GM12801 (cell line): ENCODE results near the gene DMKN.

Experiments used
- CTCF ChIP-seq: IDR thresholded peaks from one replicate; pipeline ENCODE4 v1.5.1; 2011; ENCODE audit warnings: control low read depth; ENCODE audit not compliant: insufficient read length; ENCODE audit errors: extremely low read depth

Gene DMKN

DNA sequence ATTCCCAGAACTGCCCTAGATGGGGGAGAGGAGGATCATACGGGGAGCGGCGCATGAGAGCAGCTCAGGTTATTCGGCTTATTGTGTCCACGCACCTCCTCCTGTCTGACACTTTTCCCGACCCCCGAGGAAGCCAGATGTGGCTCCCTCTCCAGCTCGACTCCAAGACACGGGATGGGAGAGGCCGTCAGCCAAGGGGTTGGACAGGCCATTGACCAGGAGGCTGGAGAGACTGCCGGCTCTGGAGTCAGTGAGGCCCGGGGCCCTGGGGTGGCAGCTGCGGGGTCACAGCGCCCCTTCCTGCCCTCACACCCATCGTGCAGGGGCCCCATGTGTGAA lies 2.9 kb downstream of the DMKN start:
- no peak for TF ChIP-seq CTCF

DNA sequence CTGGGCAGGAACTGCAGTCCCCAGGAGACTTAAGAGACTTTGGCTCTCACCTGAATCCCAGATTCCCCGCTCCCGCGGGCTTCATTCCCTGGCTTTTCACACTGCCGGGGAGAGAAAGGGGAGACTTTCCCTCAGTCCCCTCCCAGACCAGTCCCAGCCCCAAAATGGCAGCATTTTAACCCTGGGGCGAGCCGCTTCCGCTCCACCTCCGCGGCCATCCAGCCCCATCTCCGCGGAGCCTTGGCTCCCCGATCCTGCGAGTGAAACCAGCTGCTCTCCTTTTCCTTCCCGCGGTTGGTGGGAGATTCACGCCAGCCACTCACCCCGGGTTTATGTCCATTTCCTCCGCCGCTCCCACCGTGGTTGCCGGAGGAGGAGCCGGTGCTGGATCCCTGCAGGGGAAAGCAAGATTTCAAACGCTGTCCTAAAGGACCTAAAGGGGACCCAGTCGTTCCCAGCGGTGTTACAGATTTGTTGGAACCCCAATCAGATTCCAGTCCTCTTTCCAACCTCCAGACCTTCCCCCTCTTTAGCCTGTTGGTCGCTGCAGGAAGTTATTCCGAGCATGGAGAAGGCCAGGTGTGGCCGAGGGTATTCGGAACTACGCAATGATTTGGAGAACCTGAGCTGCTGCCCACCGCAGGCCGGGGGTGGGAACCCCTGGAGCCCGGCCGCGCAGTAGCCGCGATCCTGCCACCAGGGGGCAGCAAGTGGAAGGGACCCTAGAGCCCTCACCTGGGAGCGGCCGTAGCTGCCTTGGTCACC lies 3.4 kb downstream of the DMKN start:
- TF ChIP-seq CTCF, result peak; percentile 45

- no peak for TF ChIP-seq CTCF
Measured at GRCh38 chr19:35509018-35509652, 4.3 kb downstream of the DMKN start.

DNA sequence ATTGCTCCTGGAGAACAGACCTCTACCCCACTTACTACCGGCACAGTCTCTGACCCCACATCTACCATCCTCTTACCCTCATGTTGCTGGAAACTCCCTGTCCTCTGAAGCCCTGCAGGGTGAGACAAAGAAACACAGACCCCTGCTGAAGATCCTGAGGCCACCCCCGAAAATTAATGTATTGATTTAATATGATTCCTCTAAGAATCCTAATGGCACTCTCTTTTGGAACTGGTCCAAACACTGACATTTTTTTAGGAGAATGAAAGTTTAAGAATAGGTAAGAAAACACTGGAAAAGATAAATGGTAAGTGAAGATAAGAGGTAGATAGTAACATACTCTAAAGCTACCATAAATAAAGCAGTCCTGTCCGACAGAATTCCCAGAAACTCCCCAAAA lies 5.3 kb downstream of the DMKN start:
- no peak for TF ChIP-seq CTCF

DNA sequence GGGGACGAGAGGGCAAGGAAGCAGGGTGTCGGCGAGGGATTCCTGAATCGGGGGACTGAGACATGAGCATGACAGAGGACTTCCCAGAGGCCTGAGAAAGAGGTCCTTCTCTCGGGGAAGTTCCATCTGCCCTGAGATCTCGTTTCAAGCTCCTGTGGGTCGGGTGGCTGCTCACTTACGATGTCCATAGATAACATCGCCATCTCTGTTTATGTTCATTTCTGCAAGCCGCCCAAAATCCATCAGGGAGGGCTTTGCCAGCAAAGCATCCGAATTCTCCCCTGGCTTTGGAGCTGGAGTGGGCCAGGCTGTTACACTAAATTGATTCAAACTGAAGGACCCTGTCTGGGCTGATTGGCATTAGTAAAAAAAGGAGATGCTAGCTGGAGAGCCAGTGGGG lies 5.9 kb downstream of the DMKN start:
- no peak for TF ChIP-seq CTCF

GRCh38 chr19:35506011-35506410 lies 7.4 kb downstream of the DMKN start:
- TF ChIP-seq CTCF, result no peak

- no peak for TF ChIP-seq CTCF
Measured at GRCh38 chr19:35502751-35503150, 10.7 kb downstream of the DMKN start.
